IPS-15b (cell line): Measurements from ENCODE around the gene AUTS2.

Experiments
- H3K27me3 ChIP-seq: one replicate; pipeline ENCODE4 v1.6.1; 2013; ENCODE audit warnings: low read length; ENCODE audit not compliant: control insufficient read depth, insufficient read depth
- H3K36me3 ChIP-seq: one replicate; pipeline ENCODE4 v1.6.1; 2013; ENCODE audit warnings: low read length; ENCODE audit not compliant: control insufficient read depth, insufficient read depth
- H3K4me1 ChIP-seq: one replicate; pipeline ENCODE4 v1.6.1; 2013; ENCODE audit warnings: mild to moderate bottlenecking, low read length; ENCODE audit not compliant: control insufficient read depth, insufficient read depth
- H3K4me3 ChIP-seq: one replicate; pipeline ENCODE4 v1.5.1; 2013; ENCODE audit warnings: low read depth, low read length
- H3K9ac ChIP-seq: one replicate; pipeline ENCODE4 v1.6.1; 2013; ENCODE audit warnings: low read depth, mild to moderate bottlenecking, low read length
- H3K9me3 ChIP-seq: one replicate; pipeline ENCODE4 v1.6.1; 2013; ENCODE audit warnings: mild to moderate bottlenecking, low read length; ENCODE audit not compliant: control insufficient read depth, insufficient read depth

AUTS2 gene

DNA sequence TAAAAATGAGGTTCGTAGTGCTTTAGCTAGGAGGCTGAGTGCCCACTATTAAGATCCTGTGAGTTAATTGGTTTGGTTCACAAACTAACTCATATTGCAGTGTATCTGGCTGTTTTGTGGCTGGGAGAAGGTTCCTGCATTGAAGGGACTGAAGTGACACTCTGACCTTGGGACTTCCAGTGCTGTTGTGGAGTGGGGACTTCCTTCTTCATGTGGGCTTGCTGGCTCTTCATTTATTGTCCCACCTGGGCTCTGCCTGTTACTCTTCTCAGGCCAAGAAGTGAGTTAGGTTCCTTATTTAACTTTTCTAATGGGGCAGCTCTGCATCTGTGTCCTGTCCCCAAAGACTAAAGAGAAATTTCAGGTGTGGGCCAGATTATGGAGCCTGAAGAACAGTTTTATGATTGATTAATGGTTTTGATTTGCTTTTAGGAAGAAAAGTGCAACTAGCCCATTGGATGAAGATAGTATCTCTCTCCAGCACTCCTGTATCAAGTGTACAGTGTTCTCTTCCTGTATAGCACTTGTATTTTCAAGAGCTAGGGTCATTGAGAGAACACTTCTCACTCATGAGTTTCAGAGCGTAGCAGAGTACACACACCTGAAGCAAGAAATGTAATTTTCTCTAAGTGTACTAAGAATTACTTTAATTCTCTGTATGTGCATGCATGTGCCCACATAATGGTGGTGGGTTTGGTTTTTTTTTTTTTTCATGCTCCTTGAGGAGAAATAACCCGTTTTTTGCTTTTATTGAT lies 54.8 kb downstream of the AUTS2 start:
- Histone ChIP-seq H3K9me3 (no peaks in the 10 kb centered on the region), H3K9ac (no peak overlapping the region), H3K36me3 (no peaks in the 10 kb centered on the region), H3K4me3 (no peak overlapping the region), H3K4me1 (peaks cover 20% of the 10 kb centered on the region), H3K27me3 (no peaks in the 10 kb centered on the region)

DNA sequence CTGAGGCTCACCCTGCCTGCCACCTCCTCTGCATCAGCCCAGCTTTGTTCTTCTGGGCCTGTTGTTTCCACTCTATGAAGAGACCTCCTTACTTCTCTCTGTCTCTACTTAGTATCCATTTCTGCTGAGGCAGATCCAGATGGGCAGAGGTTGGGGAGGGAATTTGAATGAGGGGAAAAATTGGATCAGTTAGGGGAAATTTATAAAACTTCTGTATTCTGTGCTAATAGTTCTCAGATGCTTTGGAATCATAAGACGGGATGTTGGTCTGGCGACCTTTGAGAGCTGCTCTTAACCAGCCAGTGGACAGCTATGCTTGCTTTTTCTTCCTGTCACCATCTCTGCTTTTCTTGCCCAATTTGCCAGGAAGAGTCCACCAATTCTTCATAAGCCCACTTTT lies 55.5 kb downstream of the AUTS2 start:
- Histone ChIP-seq H3K4me1 (peaks cover 20% of the 10 kb centered on the region), H3K4me3 (no peak overlapping the region), H3K27me3 (no peaks in the 10 kb centered on the region), H3K9ac (no peak overlapping the region), H3K36me3 (no peaks in the 10 kb centered on the region), H3K9me3 (no peaks in the 10 kb centered on the region)

DNA sequence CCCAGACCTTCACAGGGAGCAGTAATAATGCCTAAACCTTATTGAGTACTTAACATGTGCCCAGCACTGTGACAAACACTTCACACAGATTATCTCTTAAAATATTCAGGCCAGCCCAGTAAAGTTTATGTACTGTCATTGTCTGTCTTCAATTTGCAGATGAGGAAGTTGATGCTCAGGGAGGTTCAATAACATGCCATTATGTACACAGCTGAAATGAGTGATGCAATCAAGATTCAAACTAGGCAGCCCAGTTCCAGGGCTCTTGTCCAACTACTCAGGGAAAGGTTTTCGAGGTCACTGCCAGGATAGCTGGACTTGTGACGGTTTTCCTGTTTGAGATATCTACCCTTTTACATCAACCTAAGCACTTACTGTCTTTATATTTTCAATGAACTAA lies 56.1 kb downstream of the AUTS2 start:
- Histone ChIP-seq H3K4me1 (peaks cover 20% of the 10 kb centered on the region), H3K9ac (no peak overlapping the region), H3K36me3 (no peaks in the 10 kb centered on the region), H3K9me3 (no peaks in the 10 kb centered on the region), H3K27me3 (no peaks in the 10 kb centered on the region), H3K4me3 (no peak overlapping the region)

- H3K27me3 ChIP-seq: no peaks in the 10 kb centered on the region
- no peaks in the 10 kb centered on the region for H3K36me3 ChIP-seq
- H3K9me3 ChIP-seq: no peaks in the 10 kb centered on the region
- no peak overlapping the region for H3K4me3 ChIP-seq
- peaks cover 20% of the 10 kb centered on the region for H3K4me1 ChIP-seq
- H3K9ac ChIP-seq: no peak overlapping the region
Measured at GRCh38 chr7:69654849-69655707, 56.8 kb downstream of the AUTS2 start.

GRCh38 chr7:69656077-69656476 lies 57.8 kb downstream of the AUTS2 start:
- H3K36me3 ChIP-seq: no peaks in the 10 kb centered on the region
- peaks cover 20% of the 10 kb centered on the region for H3K4me1 ChIP-seq
- H3K4me3 ChIP-seq: no peak overlapping the region
- H3K9ac ChIP-seq: no peak overlapping the region
- H3K27me3 ChIP-seq: no peaks in the 10 kb centered on the region
- H3K9me3 ChIP-seq: no peaks in the 10 kb centered on the region

- Histone ChIP-seq H3K9ac (no peak overlapping the region), H3K36me3 (no peaks in the 10 kb centered on the region), H3K9me3 (no peaks in the 10 kb centered on the region), H3K4me1 (peaks cover 20% of the 10 kb centered on the region), H3K4me3 (no peak overlapping the region), H3K27me3 (no peaks in the 10 kb centered on the region)
Measured at GRCh38 chr7:69656890-69657289, 58.6 kb downstream of the AUTS2 start.

DNA sequence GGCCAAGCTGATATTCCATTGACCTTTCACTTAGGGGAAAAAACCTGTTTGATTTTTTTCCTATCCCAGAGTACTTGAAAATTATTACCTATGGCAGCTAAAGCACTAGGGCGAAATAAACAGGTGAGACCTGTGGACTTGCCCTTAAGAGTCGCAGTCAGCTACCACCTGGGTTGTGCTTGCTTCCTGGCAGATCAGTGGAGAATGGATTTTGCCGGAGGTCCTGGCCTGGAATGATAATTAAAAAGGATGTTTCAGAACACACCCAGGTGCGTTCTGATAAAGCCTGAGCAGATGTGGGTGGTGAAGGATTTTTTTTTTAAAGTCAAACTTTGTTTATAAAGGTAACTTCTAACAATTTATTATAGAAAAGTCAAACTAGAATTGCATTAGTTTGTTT lies 59.1 kb downstream of the AUTS2 start:
- Histone ChIP-seq H3K4me3 (no peak overlapping the region), H3K4me1 (peaks cover 20% of the 10 kb centered on the region), H3K9ac (no peak overlapping the region), H3K36me3 (no peaks in the 10 kb centered on the region), H3K9me3 (no peaks in the 10 kb centered on the region), H3K27me3 (no peaks in the 10 kb centered on the region)

DNA sequence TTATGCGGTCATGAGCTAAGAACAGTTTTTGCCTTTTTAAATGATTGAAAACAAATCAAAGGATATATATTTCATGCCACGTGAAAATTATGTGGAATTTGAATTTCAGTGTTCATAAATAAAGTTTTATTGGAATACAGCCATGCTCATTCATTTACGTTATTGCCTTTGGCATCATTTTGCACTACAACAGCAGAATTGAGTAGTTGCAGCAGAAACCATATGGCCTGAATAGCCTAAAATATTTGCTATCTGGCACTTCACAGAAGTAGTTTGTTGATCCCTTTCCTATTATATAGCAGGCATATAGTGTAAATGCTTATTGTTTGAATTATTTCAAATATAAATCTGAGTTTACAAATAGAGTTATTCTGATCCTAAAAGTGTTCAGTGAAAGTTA lies 59.7 kb downstream of the AUTS2 start:
- Histone ChIP-seq H3K9me3 (no peaks in the 10 kb centered on the region), H3K4me3 (no peak overlapping the region), H3K27me3 (no peaks in the 10 kb centered on the region), H3K9ac (no peak overlapping the region), H3K4me1 (peaks cover 20% of the 10 kb centered on the region), H3K36me3 (no peaks in the 10 kb centered on the region)

DNA sequence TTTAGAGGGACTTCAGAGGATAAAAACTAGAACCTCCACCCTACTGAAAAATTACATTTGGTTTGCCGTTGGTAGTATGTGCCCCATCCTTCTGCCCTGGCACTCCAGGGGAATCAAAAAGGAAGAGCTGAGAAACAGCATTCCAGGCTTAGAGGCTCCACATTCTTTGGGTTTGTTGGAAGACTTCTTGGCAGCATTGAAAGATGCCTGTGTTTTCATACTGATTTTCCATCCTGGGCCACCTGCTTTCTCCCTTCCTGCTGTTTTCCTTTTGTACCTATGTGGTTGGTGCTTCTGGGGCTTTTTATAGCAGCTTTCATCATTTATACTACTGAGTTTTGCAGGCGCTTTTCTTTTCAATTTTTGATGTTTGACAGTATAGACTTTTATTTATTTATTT lies 61.7 kb downstream of the AUTS2 start:
- Histone ChIP-seq H3K27me3 (no peaks in the 10 kb centered on the region), H3K9me3 (no peaks in the 10 kb centered on the region), H3K4me3 (no peak overlapping the region), H3K9ac (no peak overlapping the region), H3K36me3 (no peaks in the 10 kb centered on the region), H3K4me1 (peaks cover 11% of the 10 kb centered on the region)

DNA sequence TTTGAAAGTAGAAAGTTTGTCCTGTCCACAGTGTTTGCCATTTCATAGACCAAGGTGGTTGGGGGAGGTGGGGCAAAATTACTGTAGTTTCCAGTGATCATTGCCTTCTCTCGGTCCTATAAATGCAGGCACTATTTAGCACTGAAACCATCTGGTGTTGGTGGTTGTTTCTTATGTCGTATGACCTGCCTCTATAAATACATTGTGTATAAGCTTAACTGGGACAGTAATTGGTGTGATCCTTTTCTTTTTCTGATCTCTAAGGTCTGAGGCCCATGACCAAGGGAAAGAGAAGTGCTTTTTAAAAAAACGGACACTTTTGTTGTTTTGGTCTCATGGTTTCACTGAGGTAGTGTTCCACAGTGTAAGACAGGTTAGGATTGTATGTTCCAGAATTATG lies 63.1 kb downstream of the AUTS2 start:
- Histone ChIP-seq H3K36me3 (no peaks in the 10 kb centered on the region), H3K27me3 (no peaks in the 10 kb centered on the region), H3K9ac (no peak overlapping the region), H3K4me1 (peaks cover 3% of the 10 kb centered on the region), H3K9me3 (no peaks in the 10 kb centered on the region), H3K4me3 (no peak overlapping the region)

DNA sequence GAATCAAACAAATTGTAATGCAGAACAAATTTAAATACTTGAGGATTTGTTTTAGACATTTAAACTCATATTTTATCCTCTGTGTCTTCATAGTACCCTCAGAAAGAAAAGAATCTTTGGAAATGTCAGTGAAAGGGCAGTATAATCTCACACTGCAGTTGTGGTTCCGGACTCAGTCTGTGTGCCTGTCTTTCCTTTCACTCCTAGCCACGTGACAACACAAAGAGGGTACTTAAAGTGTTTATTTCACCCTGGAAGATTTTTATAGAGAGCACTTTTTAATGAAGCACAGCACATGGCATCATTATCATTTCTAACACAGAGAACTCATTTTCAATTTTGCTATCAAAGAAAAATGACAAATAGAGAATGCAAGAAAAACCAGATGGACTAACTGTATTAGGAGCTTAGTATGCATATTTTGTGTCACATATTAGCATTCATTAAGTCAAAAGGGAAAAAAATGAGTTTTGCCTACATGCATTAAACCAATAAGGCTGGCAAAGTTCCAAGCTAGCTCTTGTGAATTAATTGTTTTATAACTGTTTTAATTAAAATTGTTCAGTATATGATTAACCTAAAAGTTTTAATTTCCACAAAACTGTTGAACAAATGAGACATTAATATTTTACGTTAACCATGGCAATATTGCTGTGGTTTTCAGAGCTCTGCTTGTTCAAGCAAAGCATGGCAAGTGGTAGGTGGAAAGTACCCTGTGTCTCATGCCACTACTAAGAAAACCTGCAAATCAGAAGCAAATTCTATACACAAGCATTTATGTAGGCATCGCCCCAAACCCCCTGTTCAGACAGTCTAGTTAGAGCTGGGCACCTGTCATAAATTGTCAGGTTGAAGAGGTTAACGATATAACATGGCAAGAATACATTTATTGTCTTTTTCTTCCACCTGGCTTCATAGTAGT lies 65.9 kb downstream of the AUTS2 start:
- Histone ChIP-seq H3K36me3 (no peaks in the 10 kb centered on the region), H3K9ac (no peak overlapping the region), H3K4me3 (no peak overlapping the region), H3K27me3 (no peaks in the 10 kb centered on the region), H3K4me1 (no peaks in the 10 kb centered on the region), H3K9me3 (no peaks in the 10 kb centered on the region)
